H9 (cell line): ENCODE data around the gene GPC1. TPM values are rescaled to one million over a fixed set of nuclear protein-coding genes. Genes with fewer than 3 reads are reported as not detected.

ENCODE experiments used
- DNase-seq: peaks from one replicate; pipeline ENCODE4 v3.0.0-alpha.2; 2017
- H2AFZ ChIP-seq: one replicate; pipeline ENCODE4 v1.6.1; 2013; ENCODE audit warnings: mild to moderate bottlenecking, low read length, control low read depth, moderate library complexity
- H2AK5ac ChIP-seq: 2 replicates; pipeline ENCODE4 v1.6.1; 2013; ENCODE audit warnings: low read length, control low read depth, mixed read lengths; ENCODE audit not compliant: insufficient read length
- H2BK120ac ChIP-seq: one replicate; pipeline ENCODE4 v1.6.1; 2013; ENCODE audit warnings: low read depth, mild to moderate bottlenecking, low read length, control low read depth, inconsistent platforms; ENCODE audit not compliant: poor library complexity, severe bottlenecking
- H2BK12ac ChIP-seq: 2 replicates; pipeline ENCODE4 v1.6.1; 2013; ENCODE audit warnings: low read length, control low read depth, mixed read lengths, low read depth; ENCODE audit not compliant: insufficient read length
- H2BK15ac ChIP-seq: 2 replicates; pipeline ENCODE4 v1.6.1; 2013; ENCODE audit warnings: low read depth, low read length, control low read depth
- H2BK20ac ChIP-seq: one replicate; pipeline ENCODE4 v1.6.1; 2013; ENCODE audit warnings: low read depth, mild to moderate bottlenecking, low read length, control low read depth, inconsistent platforms; ENCODE audit not compliant: poor library complexity, severe bottlenecking
- H2BK5ac ChIP-seq: 2 replicates; pipeline ENCODE4 v1.6.1; 2013; ENCODE audit warnings: low read length, control low read depth, mixed read lengths; ENCODE audit not compliant: insufficient read length
- H3K14ac ChIP-seq: 2 replicates; pipeline ENCODE4 v1.6.1; 2013; ENCODE audit warnings: low read length, control low read depth; ENCODE audit not compliant: insufficient read depth
- H3K18ac ChIP-seq: 2 replicates; pipeline ENCODE4 v1.6.1; 2013; ENCODE audit warnings: low read depth, mild to moderate bottlenecking, mixed read lengths, low read length, control low read depth; ENCODE audit not compliant: insufficient read length
- H3K23ac ChIP-seq: 2 replicates; pipeline ENCODE4 v1.6.1; 2013; ENCODE audit warnings: low read length, control low read depth, mixed read lengths, low read depth; ENCODE audit not compliant: insufficient read length
- H3K23me2 ChIP-seq: 2 replicates; pipeline ENCODE4 v1.6.1; 2013; ENCODE audit warnings: low read depth, mild to moderate bottlenecking, mixed read lengths, low read length, control low read depth; ENCODE audit not compliant: insufficient read length, poor library complexity, severe bottlenecking
- H3K27ac ChIP-seq: 2 replicates; pipeline ENCODE4 v1.5.1; 2013; ENCODE audit warnings: low read length, control low read depth, mixed read lengths, low read depth; ENCODE audit not compliant: insufficient read length
- H3K27me3 ChIP-seq: 2 replicates; pipeline ENCODE4 v1.6.1; 2013; ENCODE audit warnings: low read length, control low read depth, inconsistent platforms; ENCODE audit not compliant: insufficient read depth
- H3K4ac ChIP-seq: 2 replicates; pipeline ENCODE4 v1.6.1; 2013; ENCODE audit warnings: low read depth, mild to moderate bottlenecking, control low read depth, inconsistent platforms, low read length, moderate library complexity
- H3K4me1 ChIP-seq: 2 replicates; pipeline ENCODE4 v1.6.1; 2013; ENCODE audit warnings: low read length, control low read depth, inconsistent platforms; ENCODE audit not compliant: insufficient read depth
- H3K4me2 ChIP-seq: 2 replicates; pipeline ENCODE4 v1.6.1; 2013; ENCODE audit warnings: low read length, control low read depth, mixed read lengths; ENCODE audit not compliant: insufficient read length, insufficient read depth
- H3K56ac ChIP-seq: 2 replicates; pipeline ENCODE4 v1.6.1; 2013; ENCODE audit warnings: low read depth, mild to moderate bottlenecking, mixed read lengths, low read length, control low read depth; ENCODE audit not compliant: insufficient read length
- H3K79me1 ChIP-seq: 2 replicates; pipeline ENCODE4 v1.6.1; 2013; ENCODE audit warnings: low read depth, mild to moderate bottlenecking, moderate library complexity, low read length, control low read depth, inconsistent platforms; ENCODE audit not compliant: insufficient read depth, poor library complexity, severe bottlenecking
- H3K79me2 ChIP-seq: 2 replicates; pipeline ENCODE4 v1.6.1; 2013; ENCODE audit warnings: low read length, control low read depth, inconsistent platforms; ENCODE audit not compliant: insufficient read depth
- H3K9ac ChIP-seq: 2 replicates; pipeline ENCODE4 v1.6.1; 2013; ENCODE audit warnings: low read length, control low read depth, mixed read lengths; ENCODE audit not compliant: insufficient read length; ENCODE audit errors: extremely low read depth
- H3K9me3 ChIP-seq: one replicate; pipeline ENCODE4 v1.6.1; 2013; ENCODE audit warnings: low read depth, low read length, inconsistent platforms; ENCODE audit not compliant: control insufficient read depth
- H3T11ph ChIP-seq: one replicate; pipeline ENCODE4 v1.6.1; 2013; ENCODE audit warnings: mild to moderate bottlenecking, low read length, control low read depth, inconsistent platforms
- H4K20me1 ChIP-seq: one replicate; pipeline ENCODE4 v1.6.1; 2013; ENCODE audit not compliant: control insufficient read depth, insufficient read length, insufficient read depth
- H4K5ac ChIP-seq: 2 replicates; pipeline ENCODE4 v1.6.1; 2013; ENCODE audit warnings: low read depth, mild to moderate bottlenecking, mixed read lengths, low read length, control low read depth; ENCODE audit not compliant: insufficient read length
- H4K8ac ChIP-seq: replicated peaks from 2 replicates; pipeline ENCODE4 v1.6.1; 2013; ENCODE audit warnings: low read length, control low read depth, mixed read lengths, low read depth; ENCODE audit not compliant: insufficient read length
- H4K91ac ChIP-seq: 2 replicates; pipeline ENCODE4 v1.6.1; 2013; ENCODE audit warnings: low read depth, mild to moderate bottlenecking, moderate library complexity, mixed read lengths, low read length, control low read depth; ENCODE audit not compliant: insufficient read length
- H3K27ac Mint-ChIP-seq, 3 experiments: 2 replicates in 2 of 3; 3 replicates in 1 of 3; pipeline ENCODE4 v1.8.0; 2020 to 2021; ENCODE audit warnings: mixed read lengths in 3 of 3, mild to moderate bottlenecking in 1 of 3, moderate library complexity in 1 of 3
- H3K27me3 Mint-ChIP-seq: 2 replicates; pipeline ENCODE4 v1.8.0; 2021; ENCODE audit warnings: low read depth, mild to moderate bottlenecking, moderate library complexity, mixed read lengths
- H3K36me3 Mint-ChIP-seq, 3 experiments: 2 replicates in 2 of 3; 3 replicates in 1 of 3; pipeline ENCODE4 v1.8.0; 2020 to 2021; ENCODE audit warnings: low read depth in 3 of 3, mixed read lengths in 3 of 3; ENCODE audit not compliant: insufficient read depth in 1 of 3
- H3K4me1 Mint-ChIP-seq, 2 experiments: 2 replicates each; pipeline ENCODE4 v1.8.0; 2020; ENCODE audit warnings: mixed read lengths in 2 of 2
- H3K4me3 Mint-ChIP-seq, 2 experiments: 2 replicates in 1 of 2; 3 replicates in 1 of 2; pipeline ENCODE4 v1.8.0; 2020 to 2021; ENCODE audit warnings: mild to moderate bottlenecking in 2 of 2, mixed read lengths in 2 of 2, moderate library complexity in 1 of 2
- H3K9me3 Mint-ChIP-seq, 2 experiments: 2 replicates in 1 of 2; 3 replicates in 1 of 2; pipeline ENCODE4 v1.8.0; 2020; ENCODE audit warnings: mild to moderate bottlenecking in 2 of 2, mixed read lengths in 2 of 2, moderate library complexity in 1 of 2
- CTCF ChIP-seq: fragments of 200-600 bp; sonication (generic); conservative IDR thresholded peaks from 3 replicates; pipeline ENCODE4 v1.8.0; 2021; ENCODE audit warnings: antibody characterized with exemption, mild to moderate bottlenecking
- WGBS: extraction: QIAGEN DNeasy Blood & Tissue Kit; methylation state at CpG from one replicate; pipeline ENCODE4 v1.1.7; 2013; ENCODE audit warnings: missing lambda C conversion rate, low lambda C conversion rate, mixed read lengths; ENCODE audit not compliant: insufficient read length; ENCODE audit errors: extremely low coverage; 5-methylcytosine and 5-hydroxymethylcytosine counted together
- total RNA-seq: library from RNA; stranded (reverse); gene quantifications from 2 replicates; pipeline ENCODE4 v1.2.1, GENCODE V29; 2021

Gene GPC1
- total RNA-seq, 1 experiment from 2014 or later = 39.4 TPM

DNA sequence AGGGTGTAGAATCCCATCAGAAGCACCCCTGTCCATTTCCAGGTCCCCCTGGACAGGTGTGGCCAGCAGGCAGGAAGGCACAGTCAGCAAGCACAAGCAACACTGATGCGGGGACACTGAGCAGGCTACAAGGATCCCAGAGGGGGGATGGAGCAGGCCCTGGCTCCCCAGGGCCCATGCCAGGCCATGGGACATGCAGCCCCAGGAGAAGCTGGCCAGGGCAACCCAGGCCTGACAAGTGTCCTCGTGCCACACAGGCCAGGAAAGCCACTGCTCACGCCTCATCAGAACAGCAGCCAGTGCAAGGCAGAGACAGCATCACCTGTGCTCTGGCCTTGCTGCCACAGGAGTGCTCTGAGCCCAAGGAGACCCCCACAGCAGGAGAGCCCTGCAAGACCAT lies 14.1 kb upstream of the GPC1 start:
- no peaks in the 10 kb centered on the region for H3K79me1 ChIP-seq
- no peak overlapping the region for H4K5ac ChIP-seq
- H3K4ac ChIP-seq = no peak overlapping the region
- H3K9ac ChIP-seq = no peak overlapping the region
- no peak overlapping the region for H3K14ac ChIP-seq
- no peak overlapping the region for H2AK5ac ChIP-seq
- no peak overlapping the region for H3K4me3 Mint-ChIP-seq
- H3K27me3 ChIP-seq = no peaks in the 10 kb centered on the region
- no peak overlapping the region for H2BK5ac ChIP-seq
- no peaks in the 10 kb centered on the region for H3K79me2 ChIP-seq
- no peaks in the 10 kb centered on the region for H3K4me1 ChIP-seq
- H3K27me3 Mint-ChIP-seq = peaks cover 34% of the 10 kb centered on the region
- H3K36me3 Mint-ChIP-seq = peaks cover 3 to 5% (median 4%) of the 10 kb centered on the region in 3 experiments; a peak in 6 of 7 replicates
- H3K4me2 ChIP-seq = no peak overlapping the region
- H4K20me1 ChIP-seq = no peaks in the 10 kb centered on the region
- H3K18ac ChIP-seq = no peak overlapping the region
- no peak overlapping the region for H3K23ac ChIP-seq
- H3K9me3 Mint-ChIP-seq = peaks cover 55 to 56% of the 10 kb centered on the region in 2 experiments
- no peak overlapping the region for H4K91ac ChIP-seq
- H3K23me2 ChIP-seq = no peaks in the 10 kb centered on the region
- H2BK20ac ChIP-seq = no peak overlapping the region
- no peak overlapping the region for H2AFZ ChIP-seq
- no peak overlapping the region for H4K8ac ChIP-seq
- no peak overlapping the region for H2BK120ac ChIP-seq
- no peak overlapping the region for H3K27ac ChIP-seq
- no peak overlapping the region for H2BK12ac ChIP-seq
- TF ChIP-seq CTCF = no peak
- WGBS = no CpG with 5 or more reads among the region's 3 CpGs
- peaks cover 22% of the 10 kb centered on the region for H3K9me3 ChIP-seq
- H3T11ph ChIP-seq = no peak overlapping the region
- DNase-seq = no peak
- no peak overlapping the region for H3K27ac Mint-ChIP-seq
- no peak overlapping the region for H2BK15ac ChIP-seq
- no peak overlapping the region for H3K56ac ChIP-seq
- H3K4me1 Mint-ChIP-seq = peaks cover 0 to under 1% of the 10 kb centered on the region in 2 experiments; a peak in 1 of 4 replicates
